Endothelial cell of umbilical vein (primary cell): Measurements from ENCODE around the gene ABCA8. TPM values are rescaled to one million over a fixed set of nuclear protein-coding genes. Genes with fewer than 3 reads are reported as not detected.

Experiments used
- BruUV-seq: library from RNA; stranded (reverse); fragments of 400-500 nt; replicated peaks from 2 replicates; lab custom pipeline; 2021; lab: Mats Ljungman, UMichigan
- CTCF ChIA-PET: fragments of 300-600, 350-600 bp; sonication (Branson Sonifier 250); formaldehyde crosslinking; loops from one replicate; lab custom pipeline; 2021; ENCODE audit warnings: antibody characterized with exemption, inconsistent platforms; lab: Charles Lee
- POLR2A ChIA-PET: fragments of 300-600, 350-600 bp; sonication (Branson Sonifier 250); formaldehyde crosslinking; loops from one replicate; lab custom pipeline; 2021; ENCODE audit warnings: antibody characterized with exemption, inconsistent platforms; lab: Charles Lee
- DNase-seq: peaks from one replicate; pipeline ENCODE4 v3.0.0-alpha.2; 2011; ENCODE audit warnings: low read depth, low spot score
- FAIRE-seq: peaks from 2 replicates; lab custom pipeline; 2011; peaks lifted over from hg19 to GRCh38; lab: Jason Lieb, UNC
- H2AFZ ChIP-seq: 2 replicates; pipeline ENCODE4 v1.6.0; 2012; ENCODE audit warnings: low read depth, low read length, control low read depth, inconsistent platforms
- H3K27ac ChIP-seq: 2 replicates; pipeline ENCODE4 v1.5.1; 2011; ENCODE audit warnings: low read depth, mild to moderate bottlenecking, control low read depth, low read length, moderate library complexity; ENCODE audit not compliant: insufficient read depth
- H3K27me3 ChIP-seq, 2 experiments: 2 replicates each; pipeline versions ENCODE4 v1.6.0 to v1.6.1; 2011; ENCODE audit warnings: low read length in 2 of 2, mixed read lengths in 1 of 2; ENCODE audit not compliant: control insufficient read depth in 2 of 2, insufficient read depth in 2 of 2
- H3K36me3 ChIP-seq, 2 experiments: 2 replicates in 1 of 2; 3 replicates in 1 of 2; pipeline ENCODE4 v1.5.1; 2011; ENCODE audit warnings: low read length in 2 of 2, mild to moderate bottlenecking in 1 of 2, moderate library complexity in 1 of 2; ENCODE audit not compliant: control insufficient read depth in 2 of 2, insufficient read depth in 2 of 2; ENCODE audit errors: extremely low read depth in 1 of 2
- H3K4me1 ChIP-seq: 3 replicates; pipeline ENCODE4 v1.5.1; 2011; ENCODE audit warnings: mild to moderate bottlenecking, low read length; ENCODE audit not compliant: control insufficient read depth, insufficient read depth; ENCODE audit errors: extremely low read depth
- H3K4me2 ChIP-seq: 2 replicates; pipeline ENCODE4 v1.6.1; 2011; ENCODE audit warnings: low read length, control low read depth, mixed read lengths; ENCODE audit not compliant: insufficient read depth
- H3K4me3 ChIP-seq, 3 experiments: fragments of 200-600 bp in 1 of 3; sonication (generic), shearing (Covaris generic) in 1 of 3; replicated peaks in 1 of 3; 2 replicates each; pipeline ENCODE4 v1.5.1; 2011 to 2016; ENCODE audit warnings: control low read depth in 3 of 3, low read length in 3 of 3, mild to moderate bottlenecking in 2 of 3, inconsistent platforms in 1 of 3, low read depth in 1 of 3, moderate library complexity in 1 of 3; ENCODE audit not compliant: insufficient read depth in 1 of 3
- H3K79me2 ChIP-seq: 2 replicates; pipeline ENCODE4 v1.6.0; 2012; ENCODE audit warnings: low read length, inconsistent platforms; ENCODE audit not compliant: control insufficient read depth, insufficient read depth
- H3K9ac ChIP-seq: replicated peaks from 2 replicates; pipeline ENCODE3; 2011; ENCODE audit warnings: low read length, control low read depth; ENCODE audit not compliant: insufficient read depth; ENCODE audit errors: extremely low read depth
- H3K9me1 ChIP-seq: replicated peaks from 3 replicates; pipeline ENCODE4 v1.6.0; 2011; ENCODE audit warnings: mild to moderate bottlenecking, low read length; ENCODE audit not compliant: control insufficient read depth, insufficient read depth; ENCODE audit errors: extremely low read depth
- H3K9me3 ChIP-seq: replicated peaks from 2 replicates; pipeline ENCODE4 v1.5.1; 2012; ENCODE audit warnings: low read length, inconsistent platforms; ENCODE audit not compliant: control insufficient read depth, insufficient read depth
- H4K20me1 ChIP-seq: replicated peaks from 2 replicates; pipeline ENCODE3; 2011; ENCODE audit warnings: mild to moderate bottlenecking, low read length; ENCODE audit not compliant: control insufficient read depth, insufficient read depth; ENCODE audit errors: extremely low read depth
- CTCF ChIP-seq, 2 donors: IDR thresholded peaks; 1 replicate in 1 of 2; 2 replicates in 1 of 2; pipeline ENCODE4 v1.5.1; 2011; ENCODE audit warnings: low read length in 2 of 2, mild to moderate bottlenecking in 2 of 2, moderate library complexity in 2 of 2, control low read depth in 1 of 2, inconsistent platforms in 1 of 2, low read depth in 1 of 2; ENCODE audit not compliant: insufficient read depth in 1 of 2; ENCODE audit errors: extremely low read depth in 1 of 2
- EZH2 ChIP-seq: IDR thresholded peaks from 2 replicates; pipeline ENCODE4 v1.6.1; 2012; ENCODE audit warnings: borderline replicate concordance, low read depth, mild to moderate bottlenecking, moderate library complexity, low read length, inconsistent platforms; ENCODE audit not compliant: severe bottlenecking
- FOS ChIP-seq: IDR thresholded peaks from 2 replicates; pipeline ENCODE4 v1.6.1; 2011; ENCODE audit warnings: mild to moderate bottlenecking, low read length, moderate library complexity, borderline replicate concordance; ENCODE audit not compliant: insufficient read depth
- JUN ChIP-seq: IDR thresholded peaks from 2 replicates; pipeline ENCODE4 v1.6.1; 2011; ENCODE audit warnings: borderline replicate concordance, low read depth; ENCODE audit not compliant: insufficient read length, insufficient read depth
- MAX ChIP-seq: IDR thresholded peaks from 2 replicates; pipeline ENCODE4 v1.6.1; 2011; ENCODE audit not compliant: insufficient read depth, insufficient read length
- MYC ChIP-seq: IDR thresholded peaks from one replicate; pipeline ENCODE4 v1.6.1; 2011; ENCODE audit warnings: mild to moderate bottlenecking, low read depth, low read length
- POLR2A ChIP-seq: IDR thresholded peaks from 2 replicates; pipeline ENCODE4 v1.6.1; 2012; ENCODE audit warnings: low read depth, mild to moderate bottlenecking, control low read depth, low read length
- dilution Hi-C: fragments of 300-500 bp; cut with MboI; formaldehyde crosslinking; loops from one replicate; pipeline ENCODE4 v1.15.0; 2019; ENCODE audit warnings: low sequenced_read_pairs; ENCODE audit not compliant: extremely low pct_ligation_motif_present
- intact Hi-C: fragments of 100-400 bp; cut with micrococcal nuclease; formaldehyde crosslinking; loops from one replicate; pipeline ENCODE4 v1.10.0; 2022
- polyA plus RNA-seq, 4 experiments: library from polyadenylated mRNA; depleted of rRNA in 3 of 4; stranded (reverse) in 3 of 4; unstranded in 1 of 4; fragments of >200 nt; gene quantifications; 2 replicates each; pipeline versions ENCODE4 v1.2.1 to v1.2.3, GENCODE V29; 2011 to 2012; ENCODE audit warnings: missing spikeins in 1 of 4
- total RNA-seq: library from RNA; stranded (reverse); gene quantifications from 2 replicates; pipeline ENCODE4 v1.2.3, GENCODE V29; 2021

ABCA8 gene
- total and polyA plus RNA-seq, 2 donors (not counting 3 experiments of a cell fraction or from before 2014, with no cell fraction given), result 0.99 to 1.7 TPM

GRCh38 chr17:68835071-68835470, 120.1 kb downstream of the ABCA8 start:
- ChIA-PET POLR2A (no interaction called here), CTCF (no interaction called here)
- Histone ChIP-seq H3K9ac (no peak overlapping the region), H3K36me3 (no peaks in the 10 kb centered on the region), H3K27me3 (no peaks in the 10 kb centered on the region), H3K27ac (no peak overlapping the region), H3K9me1 (no peaks in the 10 kb centered on the region), H3K9me3 (no peaks in the 10 kb centered on the region), H4K20me1 (no peaks in the 10 kb centered on the region), H3K4me3 (no peak overlapping the region), H3K4me1 (peaks cover 4% of the 10 kb centered on the region), H3K79me2 (no peaks in the 10 kb centered on the region), H2AFZ (peak overlapping the region; percentile 46), H3K4me2 (no peak overlapping the region)
- BruUV-seq, result no TSS peak
- FAIRE-seq (no peak), DNase-seq (peak; percentile 13)
- intact Hi-C loops, result no loop called here
- dilution Hi-C loops, result no loop called here
- TF ChIP-seq FOS (peak; percentile 33), JUN (no peak), MYC (no peak), CTCF (IDR thresholded peaks at IDR 0.05; ENCODE audit: extremely low read depth in 1 of 2, insufficient read depth in 1 of 2, low read depth in 1 of 2, low read length in 2 of 2) (no peak), EZH2 (no peak), MAX (no peak), POLR2A (no peak)
